Ureter (tissue), 1 donor: ENCODE measurements around the gene CKMT1A. TPM values are rescaled to one million over a fixed set of nuclear protein-coding genes. Genes with fewer than 3 reads are reported as not detected.
"Not testable (repeated sequence)": the region's sequence is repeated elsewhere in the genome, so short reads cannot be mapped to it uniquely, and the experiment has no call there.

Experiments
- DNase-seq: peaks from one replicate; pipeline ENCODE4 v3.0.0-alpha.2; 2020; ENCODE audit warnings: low spot score
- total RNA-seq: library from RNA; stranded (reverse); gene quantifications from one replicate; pipeline ENCODE4 v1.2.4, GENCODE V29; 2023
- donor health status: DM: yes; HTN: yes; CAD: no.

CKMT1A gene
- total RNA-seq = 32.8 TPM

DNA sequence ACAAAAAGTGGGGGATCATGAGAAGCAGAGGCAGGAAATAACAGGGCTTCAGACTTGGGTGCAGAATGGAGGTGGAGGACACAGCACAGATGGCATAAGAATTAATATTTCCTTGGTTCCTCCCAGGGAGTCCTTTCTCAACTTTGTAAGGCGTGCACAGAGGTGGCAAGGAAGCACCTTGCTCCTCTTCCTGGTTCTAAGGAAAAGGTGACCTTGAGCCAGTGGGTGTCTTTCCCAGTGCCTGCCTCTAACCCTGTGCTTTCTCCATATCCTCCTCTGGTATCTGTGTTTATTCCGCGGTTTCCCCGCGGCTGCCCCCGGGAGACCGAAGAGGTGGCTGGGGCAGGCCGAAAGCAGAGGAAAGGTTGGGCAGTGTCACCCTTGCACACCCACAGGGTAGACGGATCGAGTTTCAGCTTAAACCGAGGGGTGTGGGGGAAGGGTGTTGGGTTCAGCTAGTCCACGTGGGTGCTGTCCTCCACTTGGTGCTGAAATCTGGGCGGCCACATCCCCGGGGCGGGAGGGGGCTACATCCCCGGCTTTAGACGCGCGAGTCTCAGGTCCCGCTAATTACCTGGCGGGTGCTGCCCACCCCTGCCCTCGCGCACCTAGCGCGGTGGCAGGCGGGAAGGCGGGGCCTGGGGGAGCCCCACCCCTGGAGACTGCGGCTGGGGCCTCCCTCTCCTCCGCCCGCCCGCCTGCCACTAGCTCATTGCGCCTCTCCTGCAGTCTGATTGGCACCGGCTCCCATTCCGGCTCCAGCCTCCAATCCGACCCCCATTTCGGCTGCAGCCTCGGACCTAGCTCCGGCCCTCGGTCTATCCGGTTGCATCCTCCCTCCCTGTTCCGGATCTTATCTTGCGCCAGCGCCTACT is at the start of gene CKMT1A:
CKMT1A (plus strand) TSS at position 712 of the 875 bp plus-strand sequence. CDS start 192 bp downstream, outside the sequence.
- not testable (repeated sequence) for DNase-seq

DNA sequence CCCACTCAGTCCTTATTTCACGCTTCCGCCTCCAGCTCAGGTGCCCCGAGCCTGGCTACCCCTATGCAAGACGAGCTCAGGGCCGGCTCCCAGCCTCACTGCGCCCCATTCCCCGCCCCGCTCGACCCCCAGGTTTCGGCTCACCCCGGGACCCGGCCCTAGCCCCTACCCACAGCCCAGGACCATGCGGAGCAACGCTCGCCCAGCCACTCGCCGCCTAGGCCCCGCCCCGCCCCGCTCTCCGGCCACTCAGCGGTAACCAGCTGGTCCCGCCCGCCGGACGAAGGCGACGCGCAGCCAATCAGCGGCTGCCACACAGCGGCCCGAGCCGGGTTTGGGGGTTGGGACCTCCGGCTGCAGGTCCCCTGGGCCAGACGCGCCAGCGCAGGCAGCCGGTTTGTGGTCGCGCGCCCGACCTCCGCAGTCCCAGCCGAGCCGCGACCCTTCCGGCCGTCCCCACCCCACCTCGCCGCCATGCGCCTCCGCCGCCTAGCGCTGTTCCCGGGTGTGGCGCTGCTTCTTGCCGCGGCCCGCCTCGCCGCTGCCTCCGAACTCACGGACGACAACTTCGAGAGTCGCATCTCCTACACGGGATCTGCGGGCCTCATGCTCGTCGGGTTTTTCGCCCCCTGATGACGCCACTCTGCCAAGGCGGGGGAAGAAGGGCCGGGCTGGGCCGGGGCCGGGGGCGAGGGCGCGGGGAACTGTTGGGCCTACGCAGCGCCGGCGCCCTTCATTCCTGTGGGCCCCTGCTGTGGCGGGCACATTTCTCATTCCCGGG is 44.8 kb upstream of the CKMT1A start, which contains the start of gene CATSPER2:
CATSPER2 (minus strand) TSS at position 196 of the 781 bp plus-strand sequence. CDS start 783 bp downstream, outside the sequence.
- DNase-seq = no peak

DNA sequence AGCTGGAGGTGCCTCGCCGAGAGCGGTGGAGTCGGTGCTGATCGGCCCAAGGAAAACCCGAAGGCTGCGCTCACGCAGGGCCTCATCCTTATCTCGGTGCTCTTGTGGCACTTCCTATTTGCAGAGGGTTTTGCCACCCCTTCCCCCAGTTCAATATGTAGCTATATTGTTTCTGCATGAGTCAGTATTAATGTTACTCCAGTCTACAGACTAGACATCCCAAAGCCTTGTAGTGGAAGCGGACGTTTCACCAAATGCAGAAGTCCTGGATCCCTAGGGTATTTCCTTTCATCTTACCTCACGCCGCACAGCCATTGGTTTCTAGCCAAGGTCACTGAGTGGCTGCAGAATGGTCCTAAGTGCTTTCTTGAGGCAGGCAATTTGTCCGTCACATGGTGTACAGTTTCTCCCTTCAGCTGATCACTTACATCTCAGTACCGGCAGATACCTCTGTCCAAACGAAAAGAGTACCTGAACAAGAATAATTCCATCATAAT is 44.2 kb upstream of the CKMT1A start:
- not testable (repeated sequence) for DNase-seq

DNA sequence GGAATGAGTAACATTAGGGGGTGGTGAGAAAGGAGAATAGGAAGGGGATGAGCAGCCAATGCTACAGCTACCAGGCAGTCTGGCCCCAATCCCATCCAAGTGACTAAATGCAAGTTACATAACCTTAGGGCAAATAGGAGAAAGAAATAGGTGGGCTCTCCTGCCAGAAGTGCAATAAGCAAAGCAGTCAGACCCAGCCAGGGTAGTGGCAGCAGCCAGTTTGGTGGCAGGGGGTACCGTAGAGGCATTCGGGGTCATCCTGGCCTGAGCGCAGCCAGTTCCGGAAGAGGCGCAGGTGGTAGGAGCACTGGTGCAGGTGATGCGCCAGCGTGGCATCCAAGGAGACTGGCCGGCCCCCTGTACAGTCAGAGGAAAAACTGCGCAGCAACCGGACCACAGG is 33.9 kb upstream of the CKMT1A start:
- not testable (repeated sequence) for DNase-seq

DNA sequence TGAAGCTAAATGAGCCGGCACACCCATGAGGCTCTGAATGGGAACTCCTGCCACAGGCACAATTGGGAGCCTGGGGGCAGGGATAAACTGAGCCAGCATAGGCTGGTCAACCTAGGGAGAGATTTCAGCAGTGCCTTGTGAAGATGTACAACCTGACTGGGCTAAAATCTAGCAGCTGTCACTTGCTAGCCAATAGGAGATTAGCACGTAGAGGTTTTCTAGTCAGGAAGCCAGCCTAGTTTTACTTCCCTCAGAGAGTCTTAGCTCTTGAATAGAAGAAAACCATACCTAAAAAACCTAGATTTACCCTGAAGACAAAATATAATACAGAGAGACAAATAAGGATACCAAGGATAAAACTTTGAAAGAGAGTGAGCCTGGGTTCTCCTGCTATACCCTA is 31.4 kb upstream of the CKMT1A start:
- DNase-seq = not testable (repeated sequence)

DNA sequence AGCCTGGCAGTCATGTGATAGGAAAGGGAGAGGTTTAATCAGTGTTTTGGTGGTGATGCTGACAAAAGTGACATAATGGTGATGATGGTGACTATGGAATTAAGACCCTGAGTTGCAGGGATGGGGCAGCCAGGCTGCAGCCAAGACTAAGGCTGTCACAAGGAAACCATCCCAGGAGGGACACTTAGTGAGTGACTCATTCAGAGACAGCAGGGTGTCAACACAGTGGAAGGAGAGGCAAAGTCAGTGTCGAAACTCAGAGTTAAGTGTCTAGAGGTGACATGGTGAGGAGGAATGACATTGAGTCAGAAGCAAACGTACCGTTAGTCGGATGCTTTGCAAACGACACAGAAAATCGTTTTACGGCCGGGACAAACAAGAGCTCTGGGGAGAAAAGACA is 30.3 kb upstream of the CKMT1A start:
- DNase-seq = not testable (repeated sequence)

DNA sequence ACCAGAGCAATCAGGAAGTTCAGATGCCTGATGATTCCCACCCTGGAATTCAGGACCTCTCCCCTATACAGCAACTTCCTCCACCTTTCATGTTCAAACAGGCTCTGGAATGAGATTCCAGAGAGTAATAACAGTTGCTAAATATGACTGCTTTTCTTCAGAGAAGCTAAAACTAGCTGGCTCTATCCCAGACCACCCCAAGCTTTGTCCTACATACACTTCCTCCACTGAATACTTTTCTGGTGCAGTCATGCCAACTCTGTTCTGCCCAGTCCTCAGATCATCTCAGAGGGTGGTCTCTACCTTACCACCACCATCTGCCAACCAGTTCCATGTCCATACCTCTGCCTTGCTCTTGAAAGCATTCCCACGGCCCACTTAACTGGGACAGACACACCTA is 27.5 kb upstream of the CKMT1A start:
- DNase-seq = not testable (repeated sequence)

DNA sequence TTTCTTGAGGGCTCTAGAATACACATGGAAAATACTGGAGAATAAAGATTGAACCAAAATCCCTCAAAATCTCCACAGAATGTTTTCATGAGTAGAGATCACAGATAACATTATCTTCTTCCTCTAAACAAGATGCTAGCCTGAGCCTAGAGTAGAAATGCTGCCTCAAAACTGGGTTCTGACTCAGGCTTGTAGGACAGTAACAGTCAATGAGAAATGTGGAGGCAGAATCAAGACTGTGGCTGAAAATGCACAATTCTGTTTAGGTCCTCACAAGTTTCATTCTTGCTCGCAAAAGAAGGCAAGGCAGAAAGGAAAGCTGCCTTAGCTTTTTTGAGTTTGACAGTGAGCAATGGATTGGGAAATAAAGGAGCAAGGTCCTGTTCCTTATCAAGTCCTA is 19.5 kb upstream of the CKMT1A start:
- DNase-seq = not testable (repeated sequence)

DNA sequence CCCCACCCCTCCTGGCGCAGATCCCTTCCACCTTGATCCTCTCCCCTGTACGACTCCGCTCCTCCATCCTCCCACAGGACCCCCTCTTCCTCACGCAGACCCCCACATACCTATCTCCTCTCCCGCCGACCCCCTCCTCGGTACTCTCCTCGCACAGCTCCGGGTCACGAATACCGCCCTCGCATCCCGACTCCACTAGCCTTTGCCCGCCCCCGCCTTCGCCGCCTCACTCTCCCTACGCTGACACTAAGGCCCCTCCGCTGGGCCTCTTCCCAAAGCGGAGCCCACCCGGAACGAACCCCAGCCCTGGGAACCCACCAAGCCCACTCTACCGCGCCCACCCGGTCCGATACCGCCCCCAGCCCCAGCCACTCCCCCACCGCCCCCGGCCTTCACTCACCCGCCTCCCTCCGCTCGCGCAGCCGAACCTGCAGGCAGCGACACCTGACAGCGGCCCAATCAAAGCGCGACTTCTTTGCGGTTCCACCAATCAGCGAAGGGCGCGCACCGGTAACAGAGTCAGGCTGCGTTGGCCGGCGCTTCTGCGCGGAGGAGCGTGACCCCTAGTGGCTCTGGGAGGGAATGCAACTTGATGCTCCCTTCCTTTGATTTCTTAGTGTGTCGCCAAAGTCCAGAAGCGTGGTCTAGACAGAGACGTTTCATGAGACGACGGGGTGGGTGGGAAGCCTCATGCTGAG is 3.9 kb upstream of the CKMT1A start:
- not testable (repeated sequence) for DNase-seq

DNA sequence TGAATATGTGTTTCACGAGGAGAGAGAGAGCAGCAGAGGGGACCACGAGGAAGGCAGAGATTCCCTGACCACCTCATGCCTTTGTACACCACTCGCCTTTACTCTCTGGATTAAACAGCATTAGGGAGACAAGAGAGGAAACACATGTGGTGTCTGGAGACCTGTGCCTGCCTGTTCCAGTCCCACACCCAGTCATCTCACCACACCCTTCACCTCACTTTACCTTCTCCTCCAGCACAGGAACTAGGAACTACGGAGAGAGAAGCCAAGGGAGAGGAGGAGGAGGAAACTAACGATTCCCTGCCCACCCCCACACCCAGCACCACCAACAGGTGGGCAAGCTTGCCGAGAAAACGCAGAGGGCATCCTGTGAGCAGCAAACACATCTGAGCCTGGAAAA is 980 bp upstream of the CKMT1A start:
- not testable (repeated sequence) for DNase-seq

DNA sequence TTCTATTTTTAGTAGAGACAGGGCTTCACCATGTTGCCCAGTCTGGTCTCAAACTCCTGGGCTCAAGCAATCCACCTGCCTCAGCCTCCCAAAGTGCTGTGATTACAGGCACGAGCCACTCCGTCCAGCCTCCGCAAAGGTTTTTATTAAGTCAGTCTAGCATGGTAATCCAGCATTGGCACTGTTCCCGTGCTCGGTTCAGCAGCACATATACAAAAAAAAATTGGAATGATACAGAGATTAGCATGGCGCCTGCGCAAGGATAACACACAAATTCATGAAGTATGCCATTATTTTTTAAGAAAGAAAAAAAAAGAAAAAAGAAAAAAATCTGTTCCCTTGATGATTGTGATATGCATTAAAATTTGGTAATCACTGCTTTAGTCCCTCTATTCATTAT is 8.5 kb downstream of the CKMT1A start:
- no peak for DNase-seq

DNA sequence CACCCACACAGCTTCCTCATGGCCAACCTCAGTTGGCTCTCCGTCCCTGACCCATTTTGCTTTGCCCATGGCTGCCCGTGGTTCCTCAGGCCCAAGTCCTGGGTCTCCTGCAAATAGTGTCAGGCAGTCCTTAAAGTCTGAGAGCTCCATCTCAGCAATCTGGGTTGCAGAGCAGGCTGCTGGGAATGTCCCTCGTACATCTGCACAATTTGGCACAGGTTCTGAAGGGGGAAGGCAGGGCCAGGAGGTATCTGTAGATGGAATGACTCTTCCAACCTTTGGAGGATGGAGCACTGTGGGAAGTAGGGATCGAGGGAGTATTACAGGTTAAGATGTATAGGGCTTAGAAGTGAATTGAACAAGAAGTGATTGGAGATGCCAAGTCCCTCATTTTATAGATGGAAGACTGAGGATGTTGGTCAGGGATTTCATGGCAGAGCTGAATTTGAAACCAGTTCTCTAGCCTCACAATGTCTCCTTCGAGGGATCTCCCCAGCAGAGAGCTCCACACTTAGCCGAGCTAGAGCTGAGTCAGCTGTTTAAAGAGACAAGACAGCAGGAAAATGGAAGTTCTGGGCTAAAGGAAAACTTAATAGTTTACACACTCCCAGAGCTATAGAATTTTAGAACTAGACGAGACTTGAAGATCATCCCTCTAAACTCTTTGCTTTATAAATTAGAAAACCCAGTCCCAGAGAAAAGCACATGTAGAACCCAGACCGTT is 9.2 kb downstream of the CKMT1A start:
- DNase-seq = no peak

DNA sequence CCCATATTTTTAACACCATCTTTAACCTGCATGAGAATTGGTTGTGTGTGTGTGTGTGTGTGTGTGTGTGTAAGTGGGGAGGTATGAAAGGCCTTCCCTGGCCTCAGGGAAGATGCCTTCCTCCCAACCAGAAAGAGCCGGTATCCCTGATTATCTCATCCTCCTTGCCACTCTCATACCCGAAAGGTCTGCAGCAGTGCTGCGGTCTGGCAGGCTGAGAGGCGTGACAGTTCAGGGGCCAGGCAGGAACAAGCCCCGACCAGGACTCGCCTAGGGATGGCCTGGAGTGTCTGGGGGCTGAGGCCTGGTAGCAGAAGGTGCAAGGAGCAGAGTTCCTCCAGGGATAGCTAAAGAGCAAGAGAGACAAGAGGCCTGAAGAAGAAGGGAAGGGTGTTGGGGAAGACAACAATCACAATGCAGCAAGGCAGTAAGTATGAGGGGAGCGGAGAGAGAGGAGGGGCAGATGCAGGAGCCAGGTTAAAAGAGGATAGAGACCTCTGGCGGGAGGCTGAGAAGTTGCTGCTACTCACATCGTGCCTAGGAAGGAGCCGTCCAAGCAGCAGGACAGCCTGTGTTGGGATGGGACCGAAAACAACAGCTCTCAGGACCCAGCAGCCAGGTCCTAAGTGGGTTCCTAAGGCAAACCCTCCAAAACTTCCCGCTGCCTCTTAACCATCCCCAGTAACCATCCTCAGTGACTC is 16.9 kb downstream of the CKMT1A start:
- not testable (repeated sequence) for DNase-seq

DNA sequence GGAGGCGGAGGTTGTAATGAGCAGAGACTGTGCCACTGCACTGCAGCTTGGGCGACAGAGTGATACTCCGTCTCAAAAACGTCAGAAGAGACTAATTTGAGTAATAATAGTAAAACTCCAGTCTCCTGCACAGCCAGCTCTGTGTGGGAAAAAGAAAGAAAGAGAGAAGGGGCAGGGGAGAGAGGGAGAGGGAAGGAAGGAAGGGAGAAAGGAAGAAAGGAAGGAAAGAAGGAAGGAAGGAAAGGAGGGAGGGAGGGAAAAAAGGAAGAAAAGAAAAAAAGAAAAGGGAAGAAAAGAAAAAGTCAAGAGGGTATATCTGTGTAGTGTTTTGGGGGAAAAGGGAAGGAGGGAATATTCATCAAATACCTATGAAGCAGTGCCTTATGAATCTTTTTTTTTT is 29.5 kb downstream of the CKMT1A start:
- DNase-seq = no peak

DNA sequence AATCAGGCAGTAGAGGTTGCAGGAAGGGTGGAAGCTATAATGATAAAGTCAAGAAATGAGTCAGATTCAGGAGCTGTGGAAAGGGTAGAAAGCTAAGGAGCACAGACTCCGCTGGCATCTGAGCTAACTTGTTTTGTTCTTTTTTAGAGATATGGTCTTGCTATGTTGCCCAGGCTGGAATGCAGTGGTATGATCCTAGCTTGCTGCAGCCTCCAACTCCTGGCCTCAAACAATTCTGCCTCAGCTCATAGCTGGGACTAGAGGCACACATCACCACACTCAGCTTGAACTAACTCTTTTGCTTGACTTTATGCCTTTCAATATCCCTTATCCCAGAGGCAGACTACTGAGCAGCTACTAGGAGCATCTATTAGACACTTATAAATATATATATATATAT is 32.6 kb downstream of the CKMT1A start:
- DNase-seq = not testable (repeated sequence)

DNA sequence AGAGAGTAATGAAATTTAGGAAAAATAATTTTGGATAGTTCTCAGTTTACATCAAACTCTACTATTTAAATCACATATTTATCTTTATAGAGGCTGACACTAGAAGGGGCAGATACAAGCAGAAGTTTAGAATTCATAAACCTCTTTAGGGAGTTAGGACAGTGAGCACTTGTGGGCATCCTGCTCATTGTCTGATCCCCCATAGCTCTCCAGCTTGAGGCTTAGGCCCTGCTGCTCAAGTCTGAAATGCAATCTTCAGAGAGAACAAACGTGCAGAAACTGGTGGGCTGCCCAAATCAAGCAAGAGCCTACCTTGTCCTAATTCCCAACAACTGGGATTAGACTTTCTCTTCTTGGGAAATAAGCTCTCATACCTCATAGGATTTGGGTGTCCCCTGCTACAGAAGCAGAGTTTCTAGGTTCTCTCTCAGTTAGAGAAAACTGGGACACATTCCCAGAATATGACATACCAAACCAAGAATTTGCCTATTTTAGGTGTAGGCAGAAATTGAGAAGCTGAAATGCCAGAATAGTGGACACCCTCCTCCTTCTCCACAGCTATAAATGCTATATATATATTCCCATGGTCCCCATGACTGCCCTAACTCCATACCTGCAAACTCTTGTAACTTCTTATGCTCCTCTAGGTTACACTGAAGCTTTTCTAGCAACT is 34.5 kb downstream of the CKMT1A start:
- DNase-seq = not testable (repeated sequence)

DNA sequence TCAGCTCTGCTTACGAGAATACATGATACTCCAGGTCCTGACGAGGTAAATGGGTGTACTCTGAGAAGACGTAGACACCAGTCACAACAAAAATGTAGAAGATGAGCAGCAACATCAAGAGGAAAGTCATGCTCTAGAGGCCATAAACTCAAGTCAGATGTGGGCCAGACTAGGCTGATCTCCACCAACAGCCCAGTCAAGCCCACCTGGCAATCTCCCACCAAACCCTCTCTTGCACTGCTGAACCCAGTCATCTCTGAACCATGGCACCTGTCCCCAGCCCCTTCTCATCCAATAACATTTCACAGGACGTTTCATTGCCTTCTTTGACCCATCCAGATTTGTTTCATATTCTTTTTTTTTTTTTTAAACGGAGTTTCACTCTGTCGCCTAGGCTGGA is 41.8 kb downstream of the CKMT1A start:
- DNase-seq = no peak

DNA sequence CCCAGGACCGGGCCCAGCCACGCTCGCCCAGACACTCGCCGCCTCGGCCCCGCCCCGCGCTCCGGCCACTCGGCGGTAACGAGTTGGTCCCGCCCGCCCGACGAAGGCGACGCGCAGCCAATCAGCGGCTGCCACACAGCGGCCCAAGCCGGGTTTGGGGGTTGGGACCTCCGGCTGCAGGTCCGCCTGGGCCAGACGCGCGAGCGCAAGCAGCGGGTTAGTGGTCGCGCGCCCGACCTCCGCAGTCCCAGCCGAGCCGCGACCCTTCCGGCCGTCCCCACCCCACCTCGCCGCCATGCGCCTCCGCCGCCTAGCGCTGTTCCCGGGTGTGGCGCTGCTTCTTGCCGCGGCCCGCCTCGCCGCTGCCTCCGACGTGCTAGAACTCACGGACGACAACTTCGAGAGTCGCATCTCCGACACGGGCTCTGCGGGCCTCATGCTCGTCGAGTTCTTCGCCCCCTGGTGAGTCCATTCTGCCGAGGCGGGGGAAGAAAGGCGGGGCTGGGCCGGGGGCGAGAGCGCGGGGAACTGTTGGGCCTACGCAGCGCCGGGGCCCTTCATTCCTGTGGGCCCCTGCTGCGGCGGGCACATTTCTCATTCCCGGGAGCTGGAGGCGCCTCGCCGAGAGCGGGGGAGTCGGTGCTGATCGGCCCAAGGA is 52.7 kb downstream of the CKMT1A start, which contains the start of gene PDIA3:
PDIA3 (plus strand) TSS at position 194 of the 658 bp plus-strand sequence; CDS start at position 296, 102 bp downstream.
- peak; percentile 95 for DNase-seq

DNA sequence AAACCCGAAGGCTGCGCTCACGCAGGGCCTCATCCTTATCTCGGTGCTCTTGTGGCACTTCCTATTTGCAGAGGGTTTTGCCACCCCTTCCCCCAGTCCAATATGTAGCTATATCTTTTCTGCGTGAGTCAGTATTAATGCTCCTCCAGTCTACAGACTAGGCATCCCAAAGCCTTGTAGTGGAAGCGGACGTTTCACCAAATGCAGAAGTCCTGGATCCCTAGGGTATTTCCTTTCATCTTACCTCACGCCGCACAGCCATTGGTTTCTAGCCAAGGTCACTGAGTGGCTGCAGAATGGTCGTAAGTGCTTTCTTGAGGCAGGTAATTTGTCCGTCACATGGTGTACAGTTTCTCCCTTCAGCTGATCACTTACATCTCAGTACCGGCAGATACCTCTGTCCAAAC is 53.2 kb downstream of the CKMT1A start:
- DNase-seq = not testable (repeated sequence)
